Right cardiac atrium (tissue), 5 donors: Measurements from ENCODE around the gene ABTB2. TPM values are rescaled to one million over a fixed set of nuclear protein-coding genes. Genes with fewer than 3 reads are reported as not detected.

ENCODE experiments used
- ATAC-seq, 2 donors: fragments of 200-7000 bp; cut with Tn5 transposase; one replicate each; pipeline versions ENCODE4 v1.8.0 to v1.9.1; 2020; ENCODE audit warnings: moderate library complexity in 2 of 2, mild to moderate bottlenecking in 1 of 2
- DNase-seq, 3 donors: peaks; one replicate each; pipeline ENCODE4 v3.0.0-alpha.2; 2020
- H3K27ac ChIP-seq: one replicate; pipeline ENCODE4 v1.5.1; 2013; ENCODE audit warnings: mild to moderate bottlenecking, low read length, control low read depth, moderate library complexity
- H3K27me3 ChIP-seq: one replicate; pipeline ENCODE4 v1.6.1; 2013; ENCODE audit not compliant: control insufficient read depth, insufficient read depth
- H3K4me1 ChIP-seq: one replicate; pipeline ENCODE4 v1.6.1; 2013; ENCODE audit warnings: low read length; ENCODE audit not compliant: control insufficient read depth, insufficient read depth
- H3K4me3 ChIP-seq: one replicate; pipeline ENCODE4 v1.5.1; 2013; ENCODE audit warnings: low read length, control low read depth
- H3K9me3 ChIP-seq: one replicate; pipeline ENCODE4 v1.6.1; 2013; ENCODE audit warnings: low read length; ENCODE audit not compliant: control insufficient read depth
- WGBS: extraction: QIAGEN DNeasy Blood & Tissue Kit; methylation state at CpG from one replicate; pipeline ENCODE4 v1.1.7; 2013; 5-methylcytosine and 5-hydroxymethylcytosine counted together
- intact Hi-C, 4 donors: fragments of 100-400 bp; cut with DNase I; formaldehyde crosslinking; loops; one replicate each; pipeline versions ENCODE4 v1.11.0 to v1.14.0; 2022 to 2023
- polyA plus RNA-seq: library from polyadenylated mRNA; stranded (reverse); fragments of 200-250 nt; gene quantifications from one replicate; pipeline ENCODE4 v1.2.3, GENCODE V29; 2013
- total RNA-seq, 4 donors: library from RNA; stranded (reverse); fragmentation: NEBNext Ultra II Directional; extraction: Animal tissue kit (Norgen Biotek cat#: 25700); gene quantifications; one replicate each; pipeline ENCODE4 v1.2.1, GENCODE V29; 2021
- donor health status: healthy with polysubstance abuse.
- donor health status: DM: no; HTN: yes; CAD: no.
- donor health status: DM: no; HTN: no; CAD: no.
- donor health status: DM: no; HTN: yes; CAD: no; lungs with severe emphysema.
- donor health status: DM: yes; HTN: yes; CAD: no.

Gene ABTB2
- total and polyA plus RNA-seq, 5 donors, result 3.7 to 14.1 (median 10.8) TPM

- no peak for ATAC-seq
- Histone ChIP-seq H3K4me1 (peaks cover 26% of the 10 kb centered on the region), H3K9me3 (no peaks in the 10 kb centered on the region), H3K27me3 (no peaks in the 10 kb centered on the region), H3K27ac (no peak overlapping the region), H3K4me3 (no peak overlapping the region)
- 71% methylated on average over 1 of the region's 1 CpG for WGBS
- peak in 1 of 3 donors; percentile 62 for DNase-seq
- intact Hi-C loops, result loop anchor here in 1 of 4 donors (5.0 kb wide), 1 partner anchor 90 kb away; no protein-coding TSS in a partner anchor
These were observed 96.0 kb downstream of the ABTB2 start for GRCh38 chr11:34261820-34262219.

- ATAC-seq (no peak), DNase-seq (no peak)
- Histone ChIP-seq H3K9me3 (no peaks in the 10 kb centered on the region), H3K4me3 (no peak overlapping the region), H3K4me1 (peaks cover 23% of the 10 kb centered on the region), H3K27ac (no peak overlapping the region), H3K27me3 (no peaks in the 10 kb centered on the region)
- WGBS, result 98% methylated on average over 2 of the region's 2 CpGs
- intact Hi-C loops, result loop anchor here in 1 of 4 donors (5.0 kb wide), 1 partner anchor 91 kb away; no protein-coding TSS in a partner anchor
These were observed 96.7 kb downstream of the ABTB2 start for GRCh38 chr11:34261095-34261494.

- intact Hi-C loops, result loop anchor here in 1 of 4 donors (5.0 kb wide), 1 partner anchor 92 kb away; no protein-coding TSS in a partner anchor
- no peaks in the 10 kb centered on the region for H3K9me3 ChIP-seq
These were observed 97.7 kb downstream of the ABTB2 start for GRCh38 chr11:34260072-34260575.

GRCh38 chr11:34259087-34259486, 98.7 kb downstream of the ABTB2 start:
- no peaks in the 10 kb centered on the region for H3K27me3 ChIP-seq
- peaks cover 21% of the 10 kb centered on the region for H3K4me1 ChIP-seq
- no peak for ATAC-seq
- H3K27ac ChIP-seq, result no peak overlapping the region
- intact Hi-C loops, result no loop called here
- WGBS, result 78% methylated on average over 3 of the region's 3 CpGs
- no peaks in the 10 kb centered on the region for H3K9me3 ChIP-seq
- DNase-seq, result no peak
- H3K4me3 ChIP-seq, result no peak overlapping the region

More at GRCh38 chr11:34260072-34260575, 97.7 kb downstream of the ABTB2 start:
- no peak for ATAC-seq
- no peak overlapping the region for H3K4me3 ChIP-seq
- peaks cover 23% of the 10 kb centered on the region for H3K4me1 ChIP-seq
- H3K27ac ChIP-seq, result no peak overlapping the region
- DNase-seq, result no peak
- WGBS, result 94% methylated on average over 10 of the region's 10 CpGs
- no peaks in the 10 kb centered on the region for H3K27me3 ChIP-seq

- peak overlapping the region; percentile 13 for H3K27ac ChIP-seq
- DNase-seq (peak in 2 of 3 donors; percentile 28 to 64), ATAC-seq (peak; percentile 59 to 74)
- H3K27me3 ChIP-seq, result no peaks in the 10 kb centered on the region
- peaks cover 11% of the 10 kb centered on the region for H3K4me1 ChIP-seq
- H3K4me3 ChIP-seq, result no peak overlapping the region
- no peaks in the 10 kb centered on the region for H3K9me3 ChIP-seq
- 31% methylated on average over 6 of the region's 6 CpGs for WGBS
- intact Hi-C loops, result no loop called here
These were observed 101.2 kb downstream of the ABTB2 start for GRCh38 chr11:34256626-34257025.

GRCh38 chr11:34256150-34256549, 101.7 kb downstream of the ABTB2 start:
- no peak overlapping the region for H3K4me3 ChIP-seq
- peak; percentile 66 to 69 for ATAC-seq
- peak overlapping the region; percentile 17 for H3K27ac ChIP-seq
- H3K27me3 ChIP-seq, result no peaks in the 10 kb centered on the region
- H3K4me1 ChIP-seq, result peaks cover 14% of the 10 kb centered on the region
- H3K9me3 ChIP-seq, result no peaks in the 10 kb centered on the region
- intact Hi-C loops, result no loop called here
- DNase-seq, result no peak
- 40% methylated on average over 6 of the region's 6 CpGs for WGBS

- no peak for DNase-seq
- intact Hi-C loops, result no loop called here
- ATAC-seq, result no peak
- H3K4me3 ChIP-seq, result no peak overlapping the region
- H3K9me3 ChIP-seq, result no peaks in the 10 kb centered on the region
- peaks cover 17% of the 10 kb centered on the region for H3K4me1 ChIP-seq
- no peak overlapping the region for H3K27ac ChIP-seq
- no peaks in the 10 kb centered on the region for H3K27me3 ChIP-seq
- WGBS, result 93% methylated on average over 2 of the region's 2 CpGs
These were observed 102.7 kb downstream of the ABTB2 start for GRCh38 chr11:34255101-34255500.

GRCh38 chr11:34254011-34254410, 103.8 kb downstream of the ABTB2 start:
- Histone ChIP-seq H3K27me3 (no peaks in the 10 kb centered on the region), H3K4me3 (no peak overlapping the region), H3K4me1 (peaks cover 18% of the 10 kb centered on the region), H3K9me3 (no peaks in the 10 kb centered on the region), H3K27ac (no peak overlapping the region)
- WGBS, result 75% methylated on average over 4 of the region's 4 CpGs
- ATAC-seq (no peak), DNase-seq (no peak)
- intact Hi-C loops, result loop anchor here in 1 of 4 donors (5.0 kb wide), 1 partner anchor 183 kb away; the partner anchor contains the start of gene CAT

GRCh38 chr11:34252651-34253050, 105.2 kb downstream of the ABTB2 start:
- 80% methylated on average over 3 of the region's 3 CpGs for WGBS
- Histone ChIP-seq H3K27me3 (no peaks in the 10 kb centered on the region), H3K9me3 (no peaks in the 10 kb centered on the region), H3K4me3 (no peak overlapping the region), H3K4me1 (peaks cover 18% of the 10 kb centered on the region), H3K27ac (no peak overlapping the region)
- intact Hi-C loops, result loop anchor here in 1 of 4 donors (5.0 kb wide), 1 partner anchor 185 kb away; the partner anchor contains the start of gene CAT
- ATAC-seq (no peak), DNase-seq (no peak)

GRCh38 chr11:34252015-34252414, 105.8 kb downstream of the ABTB2 start:
- intact Hi-C loops, result loop anchor here in 1 of 4 donors (5.0 kb wide), 1 partner anchor 185 kb away; the partner anchor contains the start of gene CAT
- no peak for DNase-seq
- Histone ChIP-seq H3K9me3 (no peaks in the 10 kb centered on the region), H3K27ac (peak overlapping the region; percentile 15), H3K27me3 (no peaks in the 10 kb centered on the region), H3K4me3 (no peak overlapping the region), H3K4me1 (peaks cover 15% of the 10 kb centered on the region)
- ATAC-seq, result no peak
- 67% methylated on average over 7 of the region's 7 CpGs for WGBS

- H3K9me3 ChIP-seq, result no peaks in the 10 kb centered on the region
- peaks cover 15% of the 10 kb centered on the region for H3K4me1 ChIP-seq
- intact Hi-C loops, result loop anchor here in 1 of 4 donors (5.0 kb wide), 1 partner anchor 186 kb away; the partner anchor contains the start of gene CAT
- H3K27me3 ChIP-seq, result no peaks in the 10 kb centered on the region
- 15% methylated on average over 3 of the region's 3 CpGs for WGBS
- peak in 1 of 2 donors; percentile 14 for ATAC-seq
- DNase-seq, result no peak
- H3K27ac ChIP-seq, result peak overlapping the region; percentile 62
- H3K4me3 ChIP-seq, result peak overlapping the region; percentile 21
These were observed 106.2 kb downstream of the ABTB2 start for GRCh38 chr11:34251589-34251980.
